Glutamatergic neuron (in vitro differentiated cells): ENCODE results near the gene EN2. TPM values are rescaled to one million over a fixed set of nuclear protein-coding genes. Genes with fewer than 3 reads are reported as not detected.
"Not testable (repeated sequence)": the region's sequence is repeated elsewhere in the genome, so short reads cannot be mapped to it uniquely, and the experiment has no call there.

ENCODE experiments used
- DNase-seq: peaks from one replicate; pipeline ENCODE4 v3.0.0; 2022
- H3K27ac Mint-ChIP-seq: one replicate; pipeline ENCODE4 v1.8.0; 2020; ENCODE audit warnings: mild to moderate bottlenecking, mixed read lengths, inconsistent platforms; ENCODE audit not compliant: unreplicated experiment
- H3K27me3 Mint-ChIP-seq: one replicate; pipeline ENCODE4 v1.8.0; 2020; ENCODE audit warnings: mild to moderate bottlenecking, moderate library complexity, mixed read lengths, inconsistent platforms; ENCODE audit not compliant: unreplicated experiment
- H3K36me3 Mint-ChIP-seq: one replicate; pipeline ENCODE4 v1.8.0; 2020; ENCODE audit warnings: mild to moderate bottlenecking, mixed read lengths, inconsistent platforms; ENCODE audit not compliant: unreplicated experiment
- H3K4me1 Mint-ChIP-seq: one replicate; pipeline ENCODE4 v1.8.0; 2020; ENCODE audit warnings: mild to moderate bottlenecking, low read depth, mixed read lengths, inconsistent platforms; ENCODE audit not compliant: unreplicated experiment
- H3K4me3 Mint-ChIP-seq: one replicate; pipeline ENCODE4 v1.8.0; 2020; ENCODE audit warnings: mild to moderate bottlenecking, mixed read lengths, inconsistent platforms; ENCODE audit not compliant: unreplicated experiment
- H3K9me3 Mint-ChIP-seq: one replicate; pipeline ENCODE4 v1.8.0; 2020; ENCODE audit warnings: mild to moderate bottlenecking, moderate library complexity, mixed read lengths, inconsistent platforms; ENCODE audit not compliant: unreplicated experiment
- total RNA-seq: library from RNA; stranded (reverse); fragmentation: NEBNext Ultra II Directional; extraction: Animal tissue kit (Norgen Biotek cat#: 25700); gene quantifications from one replicate; pipeline ENCODE4 v1.2.1, GENCODE V29; 2021; ENCODE audit not compliant: unreplicated experiment
- TF ChIP-seq, protein P1 (sequence below): fragments of 200-600 bp; sonication (generic); IDR thresholded peaks from one replicate; pipeline ENCODE4 v1.5.0; 2021; ENCODE audit not compliant: partially characterized antibody, unreplicated experiment

The EN2 gene
- total RNA-seq, 1 donor from 2014 or later: 0.20 TPM

DNA sequence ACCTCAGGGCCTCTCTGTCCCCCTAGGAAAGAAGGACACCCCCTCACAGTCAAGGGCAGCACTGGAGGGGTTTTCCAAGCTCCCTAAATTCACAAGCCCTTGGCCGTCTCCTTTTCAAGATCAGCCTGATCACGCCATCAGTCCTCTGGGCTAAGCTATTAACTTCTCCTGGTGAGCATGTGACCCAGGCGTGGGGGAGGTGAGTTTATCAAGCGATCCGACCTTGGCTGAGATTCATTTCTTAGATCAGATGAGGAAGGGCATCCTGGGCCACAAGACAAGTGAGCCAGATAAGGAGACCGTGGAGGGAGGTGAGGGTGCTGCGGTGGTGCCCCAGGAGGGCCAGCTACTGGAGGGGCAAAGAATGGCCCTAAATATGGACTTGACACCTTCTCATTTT lies 19.2 kb upstream of the EN2 start:
- TF ChIP-seq, protein P1, sequence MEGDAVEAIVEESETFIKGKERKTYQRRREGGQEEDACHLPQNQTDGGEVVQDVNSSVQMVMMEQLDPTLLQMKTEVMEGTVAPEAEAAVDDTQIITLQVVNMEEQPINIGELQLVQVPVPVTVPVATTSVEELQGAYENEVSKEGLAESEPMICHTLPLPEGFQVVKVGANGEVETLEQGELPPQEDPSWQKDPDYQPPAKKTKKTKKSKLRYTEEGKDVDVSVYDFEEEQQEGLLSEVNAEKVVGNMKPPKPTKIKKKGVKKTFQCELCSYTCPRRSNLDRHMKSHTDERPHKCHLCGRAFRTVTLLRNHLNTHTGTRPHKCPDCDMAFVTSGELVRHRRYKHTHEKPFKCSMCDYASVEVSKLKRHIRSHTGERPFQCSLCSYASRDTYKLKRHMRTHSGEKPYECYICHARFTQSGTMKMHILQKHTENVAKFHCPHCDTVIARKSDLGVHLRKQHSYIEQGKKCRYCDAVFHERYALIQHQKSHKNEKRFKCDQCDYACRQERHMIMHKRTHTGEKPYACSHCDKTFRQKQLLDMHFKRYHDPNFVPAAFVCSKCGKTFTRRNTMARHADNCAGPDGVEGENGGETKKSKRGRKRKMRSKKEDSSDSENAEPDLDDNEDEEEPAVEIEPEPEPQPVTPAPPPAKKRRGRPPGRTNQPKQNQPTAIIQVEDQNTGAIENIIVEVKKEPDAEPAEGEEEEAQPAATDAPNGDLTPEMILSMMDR: no peak

DNA sequence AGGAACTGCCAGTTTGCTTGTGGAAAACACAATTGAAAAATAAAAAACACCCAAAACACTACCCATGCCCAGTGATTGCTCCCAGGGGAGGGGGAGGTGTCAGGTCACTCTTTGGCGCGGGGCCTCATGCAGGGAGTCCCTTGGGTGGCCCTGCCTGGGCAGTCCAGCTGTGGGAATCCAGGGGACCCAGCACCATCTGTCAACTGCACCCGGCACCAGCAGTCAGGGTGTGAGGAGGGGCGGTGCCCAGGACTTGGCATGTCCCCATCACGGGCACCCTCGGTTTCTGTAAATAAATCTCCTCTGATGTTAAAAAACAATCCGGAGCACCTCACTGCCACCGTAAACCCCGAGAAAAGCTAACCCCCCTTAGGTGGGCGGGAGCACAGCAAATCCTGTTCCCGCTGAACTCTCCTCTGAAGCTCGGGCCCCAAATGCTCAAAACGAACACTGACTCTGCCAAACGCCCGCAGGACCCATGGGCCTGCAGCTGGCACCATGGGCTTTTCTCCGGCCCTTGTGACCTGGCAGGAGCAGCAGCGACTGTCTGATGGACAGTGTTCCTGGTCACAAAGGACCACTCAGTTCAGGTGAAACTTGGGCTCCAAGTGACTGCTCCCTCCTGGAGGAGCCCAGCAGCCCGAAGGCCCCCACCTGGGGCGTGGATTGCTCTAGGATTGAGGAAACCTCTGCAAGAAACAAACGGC lies 18.5 kb upstream of the EN2 start:
- Mint-ChIP-seq H3K4me3 (no peak overlapping the region), H3K9me3 (peaks cover 4% of the 10 kb centered on the region), H3K27me3 (peaks cover 14% of the 10 kb centered on the region), H3K36me3 (peaks cover 10% of the 10 kb centered on the region), H3K4me1 (peaks cover 3% of the 10 kb centered on the region), H3K27ac (no peak overlapping the region)
- TF ChIP-seq, protein P1: no peak
- peak; percentile 5 for DNase-seq

More for the DNA sequence above, 19.2 kb upstream of the EN2 start:
- H3K4me3 Mint-ChIP-seq: no peak overlapping the region
- peaks cover 10% of the 10 kb centered on the region for H3K36me3 Mint-ChIP-seq
- DNase-seq: peak; percentile 2
- H3K27me3 Mint-ChIP-seq: peaks cover 12% of the 10 kb centered on the region
- peaks cover 4% of the 10 kb centered on the region for H3K9me3 Mint-ChIP-seq
- H3K27ac Mint-ChIP-seq: no peak overlapping the region
- H3K4me1 Mint-ChIP-seq: peaks cover 3% of the 10 kb centered on the region

DNA sequence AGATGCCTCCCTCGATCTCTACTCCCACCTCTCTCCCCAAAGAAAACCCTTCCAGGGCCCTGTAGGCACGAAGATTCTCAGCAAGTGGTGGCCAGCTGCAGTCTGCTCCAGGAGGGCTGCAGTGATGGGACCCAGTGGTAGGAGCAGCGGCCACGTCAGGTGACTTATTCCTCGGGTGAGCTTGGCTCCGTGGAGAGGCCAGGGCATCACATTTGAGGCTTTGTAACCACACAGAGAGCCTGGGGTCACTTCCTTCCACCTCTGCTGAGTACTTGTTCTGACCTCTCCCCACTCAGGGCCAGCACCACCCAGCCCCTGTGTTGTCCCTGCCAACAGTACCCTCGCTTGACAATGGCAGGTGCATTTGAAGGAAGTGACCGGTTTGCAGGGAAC lies 17.9 kb upstream of the EN2 start:
- peaks cover 14% of the 10 kb centered on the region for H3K27me3 Mint-ChIP-seq
- no peak overlapping the region for H3K27ac Mint-ChIP-seq
- H3K36me3 Mint-ChIP-seq: peaks cover 10% of the 10 kb centered on the region
- DNase-seq: no peak
- H3K4me1 Mint-ChIP-seq: peaks cover 3% of the 10 kb centered on the region
- TF ChIP-seq, protein P1: no peak
- H3K4me3 Mint-ChIP-seq: no peak overlapping the region
- peaks cover 4% of the 10 kb centered on the region for H3K9me3 Mint-ChIP-seq

DNA sequence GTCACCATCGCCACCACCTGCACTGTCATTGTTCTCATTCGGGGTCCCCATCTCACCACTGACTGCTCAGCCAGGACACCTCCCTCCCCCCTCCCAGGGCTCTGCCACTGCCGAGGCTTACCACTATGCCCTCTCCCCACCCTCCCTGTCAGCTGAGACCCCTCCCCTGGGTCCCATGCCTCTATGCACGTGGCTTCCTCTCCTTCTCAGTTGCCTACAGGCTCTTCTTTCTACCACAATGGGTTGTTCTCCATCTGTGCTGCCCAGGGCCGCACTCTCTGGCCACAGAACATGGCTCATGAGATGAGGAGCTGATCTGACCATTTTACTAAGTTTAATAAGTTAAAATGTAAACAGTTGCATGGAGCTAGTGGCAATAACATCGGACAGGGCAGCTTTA lies 16.1 kb upstream of the EN2 start:
- Mint-ChIP-seq H3K36me3 (peaks cover 3% of the 10 kb centered on the region), H3K4me1 (peaks cover 3% of the 10 kb centered on the region), H3K27ac (no peak overlapping the region), H3K4me3 (no peak overlapping the region), H3K9me3 (peaks cover 2% of the 10 kb centered on the region), H3K27me3 (peaks cover 10% of the 10 kb centered on the region)
- peak; percentile 3 for DNase-seq
- TF ChIP-seq, protein P1: no peak

DNA sequence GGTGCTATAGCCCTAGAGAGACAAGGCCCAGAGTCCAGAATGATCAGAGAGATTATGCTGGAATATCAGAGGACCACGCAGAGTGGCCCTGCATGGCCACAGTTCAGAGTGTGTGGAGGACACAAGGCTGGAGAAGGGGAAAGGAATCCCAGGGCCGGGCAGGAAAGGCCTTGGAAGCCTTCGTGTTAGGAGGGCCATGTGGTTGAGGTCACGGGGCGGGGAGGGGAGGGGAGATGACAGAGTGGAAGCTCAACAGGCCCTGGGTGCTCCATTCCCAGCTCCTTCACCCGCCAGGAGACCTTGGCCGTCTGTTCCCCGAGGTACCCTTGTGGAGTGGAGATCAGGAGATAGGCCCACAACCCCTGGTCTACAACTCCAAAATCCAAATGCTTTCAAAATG lies 13.2 kb upstream of the EN2 start:
- Mint-ChIP-seq H3K27ac (no peak overlapping the region), H3K36me3 (no peaks in the 10 kb centered on the region), H3K9me3 (peaks cover 9% of the 10 kb centered on the region), H3K27me3 (peaks cover 16% of the 10 kb centered on the region), H3K4me1 (no peaks in the 10 kb centered on the region), H3K4me3 (no peak overlapping the region)
- no peak for DNase-seq
- TF ChIP-seq, protein P1: no peak

DNA sequence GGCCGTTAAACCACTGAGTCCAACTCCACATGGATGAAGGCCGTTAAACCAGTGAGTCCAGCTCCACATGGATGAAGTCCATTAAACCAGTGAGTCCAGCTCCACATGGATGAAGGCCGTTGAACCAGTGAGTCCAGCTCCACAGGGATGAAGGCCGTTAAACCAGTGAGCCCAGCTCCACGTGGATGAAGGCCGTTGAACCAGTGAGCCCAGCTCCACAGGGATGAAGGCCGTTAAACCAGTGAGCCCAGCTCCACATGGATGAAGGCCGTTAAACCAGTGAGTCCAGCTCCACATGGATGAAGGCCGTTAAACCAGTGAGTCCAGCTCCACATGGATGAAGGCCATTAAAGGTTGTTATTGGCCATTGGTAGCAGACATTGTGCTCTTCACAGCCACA lies 12.3 kb upstream of the EN2 start:
- peaks cover 16% of the 10 kb centered on the region for H3K27me3 Mint-ChIP-seq
- H3K4me3 Mint-ChIP-seq, H3K4me1 Mint-ChIP-seq, H3K9me3 Mint-ChIP-seq, H3K36me3 Mint-ChIP-seq, DNase-seq, H3K27ac Mint-ChIP-seq: not testable (repeated sequence)
